Loucy (cell line): Measurements from ENCODE around the gene ETS1.

Experiments used
- CTCF ChIP-seq: fragments of 200-600 bp; sonication (generic); conservative IDR thresholded peaks from 2 replicates; pipeline ENCODE4 v1.5.1; 2014; ENCODE audit warnings: mild to moderate bottlenecking, antibody characterized with exemption, low read length
- EZH2phosphoT487 ChIP-seq: fragments of 200-600 bp; IDR thresholded peaks from 2 replicates; pipeline ENCODE4 v1.6.1; 2018; ENCODE audit warnings: antibody characterized with exemption, mild to moderate bottlenecking, moderate library complexity, borderline replicate concordance

- no peak for TF ChIP-seq CTCF
- TF ChIP-seq EZH2phosphoT487 = no peak
Observed at GRCh38 chr11:128596250-128596649, 8.9 kb upstream of the ETS1 start.
